WTC11 (cell line): ENCODE measurements around the gene DIP2A. TPM values are rescaled to one million over a fixed set of nuclear protein-coding genes. Genes with fewer than 3 reads are reported as not detected.

Experiments used
- ATAC-seq: fragments of 200-7000 bp; cut with Tn5 transposase; 2 replicates; pipeline ENCODE4 v1.10.0; 2021; ENCODE audit warnings: mild to moderate bottlenecking, moderate library complexity
- CTCF ChIA-PET: fragments of 300-600 bp; sonication (Branson Sonifier 250); formaldehyde crosslinking; loops from one replicate; lab custom pipeline; 2021; ENCODE audit warnings: antibody characterized with exemption; lab: Charles Lee
- POLR2A ChIA-PET: fragments of 350-600 bp; sonication (Branson Sonifier 250); formaldehyde crosslinking; loops from one replicate; lab custom pipeline; 2021; ENCODE audit warnings: antibody characterized with exemption; lab: Charles Lee
- DNase-seq: peaks from one replicate; pipeline ENCODE4 v3.0.0; 2021; ENCODE audit warnings: low spot score
- H3K27ac Mint-ChIP-seq: 2 replicates; pipeline ENCODE4 v1.8.0; 2021; ENCODE audit warnings: mixed read lengths
- H3K27me3 Mint-ChIP-seq: 2 replicates; pipeline ENCODE4 v1.8.0; 2021; ENCODE audit warnings: low read depth, mild to moderate bottlenecking, moderate library complexity, mixed read lengths
- H3K36me3 Mint-ChIP-seq: 2 replicates; pipeline ENCODE4 v1.8.0; 2021; ENCODE audit warnings: mixed read lengths
- H3K4me1 Mint-ChIP-seq: 2 replicates; pipeline ENCODE4 v1.8.0; 2022; ENCODE audit warnings: mixed read lengths
- H3K4me3 Mint-ChIP-seq: 2 replicates; pipeline ENCODE4 v1.8.0; 2021; ENCODE audit warnings: mild to moderate bottlenecking, moderate library complexity, mixed read lengths
- H3K9me3 Mint-ChIP-seq: 2 replicates; pipeline ENCODE4 v1.8.0; 2021; ENCODE audit warnings: mixed read lengths
- ATF1 ChIP-seq: sonication (generic); formaldehyde crosslinking; IDR thresholded peaks from 2 replicates; pipeline ENCODE4 v1.8.1; 2023; ENCODE audit warnings: mild to moderate bottlenecking, moderate library complexity, missing genetic modification reagents
- CREM ChIP-seq: sonication (generic); formaldehyde crosslinking; IDR thresholded peaks from 2 replicates; pipeline ENCODE4 v1.8.1; 2022; ENCODE audit warnings: mild to moderate bottlenecking, missing genetic modification reagents, moderate library complexity
- JUN ChIP-seq: sonication (generic); formaldehyde crosslinking; IDR thresholded peaks from 2 replicates; pipeline ENCODE4 v1.8.0; 2023; ENCODE audit warnings: mild to moderate bottlenecking, missing genetic modification reagents
- PRRX2 ChIP-seq: fragments of 250-450 bp; sonication (Bioruptor Pico); IDR thresholded peaks from 2 replicates; pipeline ENCODE4 v1.8.0; 2021; ENCODE audit warnings: mild to moderate bottlenecking
- ZBTB43 ChIP-seq: sonication (generic); formaldehyde crosslinking; IDR thresholded peaks from 2 replicates; pipeline ENCODE4 v1.8.1; 2023; ENCODE audit warnings: mild to moderate bottlenecking, missing genetic modification reagents
- ZNF219 ChIP-seq: sonication (generic); formaldehyde crosslinking; IDR thresholded peaks from 2 replicates; pipeline ENCODE4 v1.8.0; 2023; ENCODE audit warnings: missing genetic modification reagents, mild to moderate bottlenecking, borderline replicate concordance
- ZNF425 ChIP-seq: fragments of 250-450 bp; sonication (Bioruptor Pico); conservative IDR thresholded peaks from 2 replicates; pipeline ENCODE4 v1.9.0; 2021; ENCODE audit warnings: mild to moderate bottlenecking
- ZNF671 ChIP-seq: fragments of 250-450 bp; sonication (Bioruptor Pico); IDR thresholded peaks from 2 replicates; pipeline ENCODE4 v1.8.0; 2021; ENCODE audit warnings: mild to moderate bottlenecking
- total RNA-seq: library from RNA; stranded (reverse); gene quantifications from 3 replicates; pipeline ENCODE4 v1.2.3, GENCODE V29; 2021
- TF ChIP-seq, protein P1 (sequence below): sonication (generic); formaldehyde crosslinking; IDR thresholded peaks from 2 replicates; pipeline ENCODE4 v1.8.1; 2022; ENCODE audit warnings: missing genetic modification reagents, borderline replicate concordance
- TF ChIP-seq, protein P2 (sequence below): sonication (generic); formaldehyde crosslinking; IDR thresholded peaks from 2 replicates; pipeline ENCODE4 v1.8.0; 2023; ENCODE audit warnings: missing genetic modification reagents, mild to moderate bottlenecking, borderline replicate concordance
- TF ChIP-seq, protein P3 (sequence below): sonication (generic); formaldehyde crosslinking; IDR thresholded peaks from 2 replicates; pipeline ENCODE4 v1.8.1; 2022; ENCODE audit warnings: mild to moderate bottlenecking, moderate library complexity, missing genetic modification reagents
- TF ChIP-seq, protein P4 (sequence below): fragments of 250-450 bp; sonication (Bioruptor Pico); IDR thresholded peaks from 2 replicates; pipeline ENCODE4 v2.1.2; 2022; ENCODE audit warnings: mild to moderate bottlenecking, moderate library complexity
- TF ChIP-seq, protein P5 (sequence below): sonication (generic); formaldehyde crosslinking; IDR thresholded peaks from 2 replicates; pipeline ENCODE4 v1.8.0; 2022; ENCODE audit warnings: missing genetic modification reagents

Gene DIP2A
- total RNA-seq, 1 experiment from 2014 or later = 39.4 TPM

DNA sequence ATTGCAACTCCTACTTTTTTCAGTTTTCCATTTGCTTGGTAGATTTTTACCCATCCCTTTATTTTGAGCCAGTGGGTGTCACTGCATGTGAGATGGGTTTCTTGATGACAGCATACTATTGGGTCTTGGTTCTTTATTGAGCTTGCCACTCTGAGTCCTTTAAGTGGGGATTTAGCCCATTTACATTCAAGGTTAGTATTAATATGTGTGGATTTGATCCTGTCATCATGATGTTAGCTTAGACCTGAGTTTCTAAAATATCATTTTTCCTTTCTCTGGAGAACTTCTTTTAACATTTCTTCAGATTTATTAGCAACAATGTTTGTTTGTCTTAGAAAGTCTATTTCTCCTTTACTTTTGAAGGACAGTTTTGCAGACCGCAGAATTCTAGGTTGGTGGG, 158.0 kb downstream of the DIP2A start:
- peaks cover 8% of the 10 kb centered on the region for H3K9me3 Mint-ChIP-seq
- peaks cover 14% of the 10 kb centered on the region for H3K4me1 Mint-ChIP-seq
- ChIA-PET CTCF (no interaction called here), POLR2A (no interaction called here)
- H3K4me3 Mint-ChIP-seq = no peak overlapping the region
- DNase-seq = no peak
- no peaks in the 10 kb centered on the region; the same call in none of the 2 replicates for H3K27me3 Mint-ChIP-seq
- no peak overlapping the region for H3K27ac Mint-ChIP-seq
- TF ChIP-seq ATF1 (CRISPR knock-in tag) = no peak
- no peak for TF ChIP-seq ZNF425 (CRISPR knock-in tag)
- no peak for TF ChIP-seq ZNF219 (CRISPR knock-in tag)
- TF ChIP-seq, protein P1, sequence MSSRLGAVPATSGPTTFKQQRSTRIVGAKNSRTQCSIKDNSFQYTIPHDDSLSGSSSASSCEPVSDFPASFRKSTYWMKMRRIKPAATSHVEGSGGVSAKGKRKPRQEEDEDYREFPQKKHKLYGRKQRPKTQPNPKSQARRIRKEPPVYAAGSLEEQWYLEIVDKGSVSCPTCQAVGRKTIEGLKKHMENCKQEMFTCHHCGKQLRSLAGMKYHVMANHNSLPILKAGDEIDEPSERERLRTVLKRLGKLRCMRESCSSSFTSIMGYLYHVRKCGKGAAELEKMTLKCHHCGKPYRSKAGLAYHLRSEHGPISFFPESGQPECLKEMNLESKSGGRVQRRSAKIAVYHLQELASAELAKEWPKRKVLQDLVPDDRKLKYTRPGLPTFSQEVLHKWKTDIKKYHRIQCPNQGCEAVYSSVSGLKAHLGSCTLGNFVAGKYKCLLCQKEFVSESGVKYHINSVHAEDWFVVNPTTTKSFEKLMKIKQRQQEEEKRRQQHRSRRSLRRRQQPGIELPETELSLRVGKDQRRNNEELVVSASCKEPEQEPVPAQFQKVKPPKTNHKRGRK (CRISPR knock-in tag) = no peak
- no peak for TF ChIP-seq CREM
- TF ChIP-seq, protein P2, sequence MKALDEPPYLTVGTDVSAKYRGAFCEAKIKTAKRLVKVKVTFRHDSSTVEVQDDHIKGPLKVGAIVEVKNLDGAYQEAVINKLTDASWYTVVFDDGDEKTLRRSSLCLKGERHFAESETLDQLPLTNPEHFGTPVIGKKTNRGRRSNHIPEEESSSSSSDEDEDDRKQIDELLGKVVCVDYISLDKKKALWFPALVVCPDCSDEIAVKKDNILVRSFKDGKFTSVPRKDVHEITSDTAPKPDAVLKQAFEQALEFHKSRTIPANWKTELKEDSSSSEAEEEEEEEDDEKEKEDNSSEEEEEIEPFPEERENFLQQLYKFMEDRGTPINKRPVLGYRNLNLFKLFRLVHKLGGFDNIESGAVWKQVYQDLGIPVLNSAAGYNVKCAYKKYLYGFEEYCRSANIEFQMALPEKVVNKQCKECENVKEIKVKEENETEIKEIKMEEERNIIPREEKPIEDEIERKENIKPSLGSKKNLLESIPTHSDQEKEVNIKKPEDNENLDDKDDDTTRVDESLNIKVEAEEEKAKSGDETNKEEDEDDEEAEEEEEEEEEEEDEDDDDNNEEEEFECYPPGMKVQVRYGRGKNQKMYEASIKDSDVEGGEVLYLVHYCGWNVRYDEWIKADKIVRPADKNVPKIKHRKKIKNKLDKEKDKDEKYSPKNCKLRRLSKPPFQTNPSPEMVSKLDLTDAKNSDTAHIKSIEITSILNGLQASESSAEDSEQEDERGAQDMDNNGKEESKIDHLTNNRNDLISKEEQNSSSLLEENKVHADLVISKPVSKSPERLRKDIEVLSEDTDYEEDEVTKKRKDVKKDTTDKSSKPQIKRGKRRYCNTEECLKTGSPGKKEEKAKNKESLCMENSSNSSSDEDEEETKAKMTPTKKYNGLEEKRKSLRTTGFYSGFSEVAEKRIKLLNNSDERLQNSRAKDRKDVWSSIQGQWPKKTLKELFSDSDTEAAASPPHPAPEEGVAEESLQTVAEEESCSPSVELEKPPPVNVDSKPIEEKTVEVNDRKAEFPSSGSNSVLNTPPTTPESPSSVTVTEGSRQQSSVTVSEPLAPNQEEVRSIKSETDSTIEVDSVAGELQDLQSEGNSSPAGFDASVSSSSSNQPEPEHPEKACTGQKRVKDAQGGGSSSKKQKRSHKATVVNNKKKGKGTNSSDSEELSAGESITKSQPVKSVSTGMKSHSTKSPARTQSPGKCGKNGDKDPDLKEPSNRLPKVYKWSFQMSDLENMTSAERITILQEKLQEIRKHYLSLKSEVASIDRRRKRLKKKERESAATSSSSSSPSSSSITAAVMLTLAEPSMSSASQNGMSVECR = no peak
- no peak for ATAC-seq
- no peaks in the 10 kb centered on the region for H3K36me3 Mint-ChIP-seq

DNA sequence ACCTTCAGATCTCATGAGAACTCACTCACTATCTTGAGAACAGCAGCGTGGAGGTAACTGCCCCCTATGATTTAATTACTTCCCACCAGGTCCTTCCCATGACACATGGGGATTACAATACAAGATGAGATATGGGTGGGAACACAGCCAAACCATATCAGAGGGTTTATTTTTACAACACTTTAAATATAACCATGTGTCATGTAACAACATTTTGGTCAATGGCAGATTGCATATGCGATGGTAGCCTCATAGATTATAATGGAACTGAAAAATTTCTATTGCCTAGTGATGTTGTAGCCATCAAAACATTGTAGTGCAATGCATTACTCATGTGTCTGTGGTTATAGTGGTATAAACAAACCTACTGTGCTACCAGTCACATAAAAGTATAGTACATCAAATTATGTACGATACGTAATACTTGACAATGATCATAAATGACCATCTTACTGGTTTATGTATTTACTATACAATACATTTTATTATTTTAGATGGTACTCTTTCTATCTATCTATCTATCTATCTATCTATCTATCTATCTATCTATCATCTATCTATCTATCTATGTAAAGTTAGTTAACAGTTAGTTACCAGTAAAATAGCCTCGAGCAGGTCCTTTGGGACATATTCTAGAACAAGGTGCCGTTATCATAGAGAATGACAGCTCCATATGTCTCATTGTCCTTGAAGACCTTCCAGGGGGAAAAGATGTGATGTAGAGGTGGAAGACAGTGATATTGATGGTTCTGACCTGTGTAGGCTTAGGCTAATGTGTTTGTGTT, 158.8 kb downstream of the DIP2A start:
- POLR2A ChIA-PET = no interaction called here
- H3K27ac Mint-ChIP-seq = no peak overlapping the region
- CTCF ChIA-PET = no interaction called here
- ATAC-seq (no peak), DNase-seq (no peak)
- peaks cover 19% of the 10 kb centered on the region for H3K4me1 Mint-ChIP-seq
- H3K4me3 Mint-ChIP-seq = no peak overlapping the region
- H3K36me3 Mint-ChIP-seq = no peaks in the 10 kb centered on the region
- no peaks in the 10 kb centered on the region; the same call in none of the 2 replicates for H3K27me3 Mint-ChIP-seq
- peaks cover 8% of the 10 kb centered on the region for H3K9me3 Mint-ChIP-seq
- TF ChIP-seq JUN (CRISPR knock-in tag) = no peak
- TF ChIP-seq, protein P3, sequence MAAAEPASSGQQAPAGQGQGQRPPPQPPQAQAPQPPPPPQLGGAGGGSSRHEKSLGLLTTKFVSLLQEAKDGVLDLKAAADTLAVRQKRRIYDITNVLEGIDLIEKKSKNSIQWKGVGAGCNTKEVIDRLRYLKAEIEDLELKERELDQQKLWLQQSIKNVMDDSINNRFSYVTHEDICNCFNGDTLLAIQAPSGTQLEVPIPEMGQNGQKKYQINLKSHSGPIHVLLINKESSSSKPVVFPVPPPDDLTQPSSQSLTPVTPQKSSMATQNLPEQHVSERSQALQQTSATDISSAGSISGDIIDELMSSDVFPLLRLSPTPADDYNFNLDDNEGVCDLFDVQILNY (CRISPR knock-in tag) = no peak
- TF ChIP-seq, protein P4, sequence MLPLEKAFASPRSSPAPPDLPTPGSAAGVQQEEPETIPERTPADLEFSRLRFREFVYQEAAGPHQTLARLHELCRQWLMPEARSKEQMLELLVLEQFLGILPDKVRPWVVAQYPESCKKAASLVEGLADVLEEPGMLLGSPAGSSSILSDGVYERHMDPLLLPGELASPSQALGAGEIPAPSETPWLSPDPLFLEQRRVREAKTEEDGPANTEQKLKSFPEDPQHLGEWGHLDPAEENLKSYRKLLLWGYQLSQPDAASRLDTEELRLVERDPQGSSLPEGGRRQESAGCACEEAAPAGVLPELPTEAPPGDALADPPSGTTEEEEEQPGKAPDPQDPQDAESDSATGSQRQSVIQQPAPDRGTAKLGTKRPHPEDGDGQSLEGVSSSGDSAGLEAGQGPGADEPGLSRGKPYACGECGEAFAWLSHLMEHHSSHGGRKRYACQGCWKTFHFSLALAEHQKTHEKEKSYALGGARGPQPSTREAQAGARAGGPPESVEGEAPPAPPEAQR (CRISPR knock-in tag) = no peak
- no peak for TF ChIP-seq PRRX2 (CRISPR knock-in tag)
- no peak for TF ChIP-seq ZNF671
- TF ChIP-seq, protein P5, sequence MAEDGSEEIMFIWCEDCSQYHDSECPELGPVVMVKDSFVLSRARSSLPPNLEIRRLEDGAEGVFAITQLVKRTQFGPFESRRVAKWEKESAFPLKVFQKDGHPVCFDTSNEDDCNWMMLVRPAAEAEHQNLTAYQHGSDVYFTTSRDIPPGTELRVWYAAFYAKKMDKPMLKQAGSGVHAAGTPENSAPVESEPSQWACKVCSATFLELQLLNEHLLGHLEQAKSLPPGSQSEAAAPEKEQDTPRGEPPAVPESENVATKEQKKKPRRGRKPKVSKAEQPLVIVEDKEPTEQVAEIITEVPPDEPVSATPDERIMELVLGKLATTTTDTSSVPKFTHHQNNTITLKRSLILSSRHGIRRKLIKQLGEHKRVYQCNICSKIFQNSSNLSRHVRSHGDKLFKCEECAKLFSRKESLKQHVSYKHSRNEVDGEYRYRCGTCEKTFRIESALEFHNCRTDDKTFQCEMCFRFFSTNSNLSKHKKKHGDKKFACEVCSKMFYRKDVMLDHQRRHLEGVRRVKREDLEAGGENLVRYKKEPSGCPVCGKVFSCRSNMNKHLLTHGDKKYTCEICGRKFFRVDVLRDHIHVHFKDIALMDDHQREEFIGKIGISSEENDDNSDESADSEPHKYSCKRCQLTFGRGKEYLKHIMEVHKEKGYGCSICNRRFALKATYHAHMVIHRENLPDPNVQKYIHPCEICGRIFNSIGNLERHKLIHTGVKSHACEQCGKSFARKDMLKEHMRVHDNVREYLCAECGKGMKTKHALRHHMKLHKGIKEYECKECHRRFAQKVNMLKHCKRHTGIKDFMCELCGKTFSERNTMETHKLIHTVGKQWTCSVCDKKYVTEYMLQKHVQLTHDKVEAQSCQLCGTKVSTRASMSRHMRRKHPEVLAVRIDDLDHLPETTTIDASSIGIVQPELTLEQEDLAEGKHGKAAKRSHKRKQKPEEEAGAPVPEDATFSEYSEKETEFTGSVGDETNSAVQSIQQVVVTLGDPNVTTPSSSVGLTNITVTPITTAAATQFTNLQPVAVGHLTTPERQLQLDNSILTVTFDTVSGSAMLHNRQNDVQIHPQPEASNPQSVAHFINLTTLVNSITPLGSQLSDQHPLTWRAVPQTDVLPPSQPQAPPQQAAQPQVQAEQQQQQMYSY = no peak
- TF ChIP-seq ZBTB43 (CRISPR knock-in tag) = no peak
